HEK293T (cell line): Measurements from ENCODE around the gene VARS2.

Experiments used
- ARNT ChIP-seq: fragments of 450-650 bp; IDR thresholded peaks from 2 replicates; pipeline ENCODE4 v1.6.1; 2017; ENCODE audit warnings: mild to moderate bottlenecking
- HDGF ChIP-seq: fragments of 450-650 bp; IDR thresholded peaks from 2 replicates; pipeline ENCODE4 v1.6.1; 2017; ENCODE audit warnings: antibody characterized with exemption, borderline replicate concordance
- SP1 ChIP-seq: fragments of 450-650 bp; IDR thresholded peaks from 2 replicates; pipeline ENCODE4 v1.6.1; 2017
- SUZ12 ChIP-seq: fragments of 450-650 bp; IDR thresholded peaks from 2 replicates; pipeline ENCODE4 v1.6.1; 2016; ENCODE audit warnings: mild to moderate bottlenecking

- TF ChIP-seq SUZ12 (no peak), ARNT (no peak), SP1 (no peak), HDGF (no peak)
These were observed 12.6 kb downstream of the VARS2 start for GRCh38 chr6:30926644-30927043.
